Hepatocyte (in vitro differentiated cells): ENCODE results near the gene AKAP12. TPM values are rescaled to one million over a fixed set of nuclear protein-coding genes. Genes with fewer than 3 reads are reported as not detected.

ENCODE experiments used
- DNase-seq: peaks from one replicate; pipeline ENCODE4 v3.0.0-alpha.2; 2016; ENCODE audit warnings: low spot score
- H2AFZ ChIP-seq: fragments of 200-600 bp; sonication (generic); 2 replicates; pipeline ENCODE4 v1.6.0; 2016; ENCODE audit warnings: antibody characterized with exemption, mild to moderate bottlenecking
- H3K27ac ChIP-seq: fragments of 200-600 bp; sonication (generic); 2 replicates; pipeline ENCODE4 v1.5.1; 2016; ENCODE audit warnings: mild to moderate bottlenecking
- H3K27me3 ChIP-seq: fragments of 200-600 bp; sonication (generic); 2 replicates; pipeline ENCODE4 v1.6.1; 2016
- H3K36me3 ChIP-seq: fragments of 200-600 bp; sonication (generic); replicated peaks from 2 replicates; pipeline ENCODE4 v1.5.1; 2016; ENCODE audit warnings: low read depth; ENCODE audit not compliant: insufficient read depth
- H3K4me1 ChIP-seq: fragments of 200-600 bp; sonication (generic); 2 replicates; pipeline ENCODE4 v1.5.1; 2016; ENCODE audit warnings: mild to moderate bottlenecking, moderate library complexity; ENCODE audit not compliant: insufficient read depth
- H3K4me2 ChIP-seq: fragments of 200-600 bp; sonication (generic); 2 replicates; pipeline ENCODE4 v1.6.0; 2016
- H3K4me3 ChIP-seq: fragments of 200-600 bp; sonication (generic); 2 replicates; pipeline ENCODE4 v1.5.1; 2016; ENCODE audit warnings: mild to moderate bottlenecking
- H3K79me2 ChIP-seq: fragments of 200-600 bp; sonication (generic); 2 replicates; pipeline ENCODE4 v1.6.0; 2017; ENCODE audit warnings: mild to moderate bottlenecking
- H3K9me2 ChIP-seq: fragments of 200-600 bp; sonication (generic); replicated peaks from 2 replicates; pipeline ENCODE4 v1.6.0; 2017; ENCODE audit warnings: mild to moderate bottlenecking; ENCODE audit not compliant: insufficient read depth
- H3K9me3 ChIP-seq: fragments of 200-600 bp; sonication (generic); 2 replicates; pipeline ENCODE4 v1.5.1; 2016; ENCODE audit warnings: low read depth, mild to moderate bottlenecking
- H4K20me1 ChIP-seq: fragments of 200-600 bp; sonication (generic); 2 replicates; pipeline ENCODE4 v1.6.0; 2016; ENCODE audit warnings: mild to moderate bottlenecking; ENCODE audit not compliant: insufficient read depth, poor library complexity, severe bottlenecking
- EZH2 ChIP-seq: fragments of 200-600 bp; sonication (generic); IDR thresholded peaks from 2 replicates; pipeline ENCODE4 v1.6.1; 2016; ENCODE audit warnings: antibody characterized with exemption, mild to moderate bottlenecking, borderline replicate concordance
- EZH2phosphoT487 ChIP-seq: fragments of 200-600 bp; sonication (generic); IDR thresholded peaks from one replicate; pipeline ENCODE4 v1.6.1; 2018; ENCODE audit warnings: antibody characterized with exemption, mild to moderate bottlenecking, low read depth, moderate library complexity; ENCODE audit not compliant: unreplicated experiment, severe bottlenecking
- WGBS: methylation state at CpG from one replicate; pipeline ENCODE4 v1.1.6; 2016; ENCODE audit warnings: low lambda C conversion rate; ENCODE audit errors: missing lambda C conversion rate; 5-methylcytosine and 5-hydroxymethylcytosine counted together
- polyA plus RNA-seq: library from polyadenylated mRNA; unstranded; fragments of >200 nt; fragmentation: Nextera tagmentation; extraction: Ambion mirVana; gene quantifications from 2 replicates; pipeline ENCODE4 v1.2.1, GENCODE V29; 2016
- total RNA-seq: library from RNA; depleted of rRNA; stranded (reverse); fragments of >200 nt; gene quantifications from 2 replicates; pipeline ENCODE4 v1.2.3, GENCODE V29; 2014
- TF ChIP-seq, protein P1 (sequence below): fragments of 200-600 bp; sonication (generic); IDR thresholded peaks from 2 replicates; pipeline ENCODE4 v1.5.1; 2016; ENCODE audit warnings: antibody characterized with exemption, mild to moderate bottlenecking; ENCODE audit not compliant: poor library complexity

The AKAP12 gene
- total and polyA plus RNA-seq, 2 experiments from 2014 or later, result 32.1 to 46.2 TPM

- TF ChIP-seq EZH2phosphoT487 (no peak), EZH2 (no peak)
- TF ChIP-seq, protein P1, sequence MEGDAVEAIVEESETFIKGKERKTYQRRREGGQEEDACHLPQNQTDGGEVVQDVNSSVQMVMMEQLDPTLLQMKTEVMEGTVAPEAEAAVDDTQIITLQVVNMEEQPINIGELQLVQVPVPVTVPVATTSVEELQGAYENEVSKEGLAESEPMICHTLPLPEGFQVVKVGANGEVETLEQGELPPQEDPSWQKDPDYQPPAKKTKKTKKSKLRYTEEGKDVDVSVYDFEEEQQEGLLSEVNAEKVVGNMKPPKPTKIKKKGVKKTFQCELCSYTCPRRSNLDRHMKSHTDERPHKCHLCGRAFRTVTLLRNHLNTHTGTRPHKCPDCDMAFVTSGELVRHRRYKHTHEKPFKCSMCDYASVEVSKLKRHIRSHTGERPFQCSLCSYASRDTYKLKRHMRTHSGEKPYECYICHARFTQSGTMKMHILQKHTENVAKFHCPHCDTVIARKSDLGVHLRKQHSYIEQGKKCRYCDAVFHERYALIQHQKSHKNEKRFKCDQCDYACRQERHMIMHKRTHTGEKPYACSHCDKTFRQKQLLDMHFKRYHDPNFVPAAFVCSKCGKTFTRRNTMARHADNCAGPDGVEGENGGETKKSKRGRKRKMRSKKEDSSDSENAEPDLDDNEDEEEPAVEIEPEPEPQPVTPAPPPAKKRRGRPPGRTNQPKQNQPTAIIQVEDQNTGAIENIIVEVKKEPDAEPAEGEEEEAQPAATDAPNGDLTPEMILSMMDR, result no peak
- H3K4me2 ChIP-seq, result no peak overlapping the region
- H3K9me3 ChIP-seq, result no peaks in the 10 kb centered on the region
- H3K4me3 ChIP-seq, result no peak overlapping the region
- H3K9me2 ChIP-seq, result no peaks in the 10 kb centered on the region
- H3K4me1 ChIP-seq, result no peaks in the 10 kb centered on the region
- peaks cover under 1% of the 10 kb centered on the region for H3K27me3 ChIP-seq
- no peak overlapping the region for H3K27ac ChIP-seq
- 78% methylated on average over 6 of the region's 6 CpGs for WGBS
- no peak overlapping the region for H2AFZ ChIP-seq
- H3K79me2 ChIP-seq, result peaks cover 3% of the 10 kb centered on the region
- H4K20me1 ChIP-seq, result no peaks in the 10 kb centered on the region
- H3K36me3 ChIP-seq, result no peaks in the 10 kb centered on the region
- no peak for DNase-seq
Measured at GRCh38 chr6:151247490-151247889, 7.7 kb downstream of the AKAP12 start.

GRCh38 chr6:151248295-151248694 is 8.5 kb downstream of the AKAP12 start:
- Histone ChIP-seq H4K20me1 (no peaks in the 10 kb centered on the region), H3K36me3 (no peaks in the 10 kb centered on the region), H3K9me2 (no peaks in the 10 kb centered on the region), H3K27ac (no peak overlapping the region), H2AFZ (no peak overlapping the region), H3K27me3 (no peaks in the 10 kb centered on the region), H3K79me2 (peaks cover 3% of the 10 kb centered on the region), H3K4me2 (no peak overlapping the region), H3K4me1 (no peaks in the 10 kb centered on the region), H3K9me3 (no peaks in the 10 kb centered on the region), H3K4me3 (no peak overlapping the region)
- WGBS, result 97% methylated on average over 3 of the region's 3 CpGs
- DNase-seq, result no peak
- TF ChIP-seq, protein P1, result no peak
- no peak for TF ChIP-seq EZH2phosphoT487
- no peak for TF ChIP-seq EZH2

- H4K20me1 ChIP-seq, result no peaks in the 10 kb centered on the region
- H3K9me2 ChIP-seq, result no peaks in the 10 kb centered on the region
- DNase-seq, result no peak
- H3K4me2 ChIP-seq, result no peak overlapping the region
- no peaks in the 10 kb centered on the region for H3K9me3 ChIP-seq
- no peak overlapping the region for H3K4me3 ChIP-seq
- H3K36me3 ChIP-seq, result no peaks in the 10 kb centered on the region
- no peak overlapping the region for H2AFZ ChIP-seq
- TF ChIP-seq EZH2 (no peak), EZH2phosphoT487 (no peak)
- TF ChIP-seq, protein P1, result no peak
- no peaks in the 10 kb centered on the region for H3K79me2 ChIP-seq
- no peak overlapping the region for H3K27ac ChIP-seq
- WGBS, result 96% methylated on average over 6 of the region's 6 CpGs
- H3K4me1 ChIP-seq, result no peaks in the 10 kb centered on the region
- no peaks in the 10 kb centered on the region for H3K27me3 ChIP-seq
Measured at GRCh38 chr6:151252634-151253033, 12.9 kb downstream of the AKAP12 start.
